Lung (tissue), 12 donors: ENCODE measurements around the gene AP4M1. TPM values are rescaled to one million over a fixed set of nuclear protein-coding genes. Genes with fewer than 3 reads are reported as not detected.
A peak's percentile ranks its signal among the peaks of the same experiment; 100 is the strongest.

Experiments
- ATAC-seq: fragments of 200-7000 bp; cut with Tn5 transposase; one replicate; pipeline ENCODE4 v1.9.1; 2020; ENCODE audit warnings: moderate number of reproducible peaks; ENCODE audit not compliant: insufficient read depth, low FRiP score
- DNase-seq, 3 donors: peaks; one replicate each; pipeline ENCODE4 v3.0.0-alpha.2; 2013 to 2017
- H3K27ac ChIP-seq, 2 donors: one replicate each; pipeline ENCODE4 v1.5.1; 2013; ENCODE audit warnings: mild to moderate bottlenecking in 2 of 2, moderate library complexity in 2 of 2, control low read depth in 1 of 2, inconsistent platforms in 1 of 2, low read depth in 1 of 2, low read length in 1 of 2
- H3K27me3 ChIP-seq, 3 donors: one replicate each; pipeline ENCODE4 v1.5.1; 2013; ENCODE audit warnings: low read length in 2 of 3; ENCODE audit not compliant: control insufficient read depth in 3 of 3, insufficient read depth in 3 of 3
- H3K36me3 ChIP-seq, 4 donors: one replicate each; pipeline ENCODE4 v1.5.1; 2013; ENCODE audit warnings: low read length in 4 of 4, mild to moderate bottlenecking in 1 of 4, moderate library complexity in 1 of 4; ENCODE audit not compliant: control insufficient read depth in 4 of 4, insufficient read depth in 4 of 4
- H3K4me1 ChIP-seq, 5 donors: one replicate each; pipeline ENCODE4 v1.5.1; 2013; ENCODE audit warnings: low read length in 5 of 5, mild to moderate bottlenecking in 2 of 5, moderate library complexity in 1 of 5; ENCODE audit not compliant: control insufficient read depth in 5 of 5, insufficient read depth in 5 of 5
- H3K4me3 ChIP-seq: one replicate; pipeline ENCODE4 v1.5.1; 2013; ENCODE audit warnings: mild to moderate bottlenecking, control low read depth, moderate library complexity
- H3K9ac ChIP-seq, 2 donors: one replicate each; pipeline ENCODE4 v1.5.1; 2013; ENCODE audit warnings: low read length in 2 of 2, control low read depth in 1 of 2; ENCODE audit not compliant: insufficient read depth in 1 of 2
- H3K9me3 ChIP-seq, 4 donors: one replicate each; pipeline ENCODE4 v1.5.1; 2013; ENCODE audit warnings: low read length in 3 of 4, mild to moderate bottlenecking in 1 of 4, moderate library complexity in 1 of 4; ENCODE audit not compliant: control insufficient read depth in 4 of 4, insufficient read depth in 3 of 4
- WGBS, 2 donors: extraction: QIAGEN DNeasy Blood & Tissue Kit; methylation state at CpG; one replicate each; pipeline ENCODE4 v1.1.7; 2013; 5-methylcytosine and 5-hydroxymethylcytosine counted together
- polyA plus RNA-seq, 2 donors: library from polyadenylated mRNA; stranded (reverse); fragments of 200-250 nt; gene quantifications; one replicate each; pipeline ENCODE4 v1.2.1, GENCODE V29; 2013
- total RNA-seq, 2 donors: library from RNA; depleted of rRNA in 1 of 2; stranded (reverse); fragments of >200 nt in 1 of 2; gene quantifications; one replicate each; pipeline ENCODE4 v1.2.1, GENCODE V29; 2014 to 2021
- TF ChIP-seq, protein P1 (sequence below): IDR thresholded peaks from 2 replicates; pipeline ENCODE4 v1.5.1; 2012; ENCODE audit warnings: mild to moderate bottlenecking; ENCODE audit errors: control extremely low read depth, extremely low read depth
- donor health status: control.
- donor health status: control.
- donor health status: Bipolar disorder and iron deficiency.
- donor health status: healthy.
- donor health status: DM: yes; HTN: yes; CAD: no.

Gene AP4M1
- total and polyA plus RNA-seq, 4 donors, result 14.8 to 24.2 (median 17.1) TPM

DNA sequence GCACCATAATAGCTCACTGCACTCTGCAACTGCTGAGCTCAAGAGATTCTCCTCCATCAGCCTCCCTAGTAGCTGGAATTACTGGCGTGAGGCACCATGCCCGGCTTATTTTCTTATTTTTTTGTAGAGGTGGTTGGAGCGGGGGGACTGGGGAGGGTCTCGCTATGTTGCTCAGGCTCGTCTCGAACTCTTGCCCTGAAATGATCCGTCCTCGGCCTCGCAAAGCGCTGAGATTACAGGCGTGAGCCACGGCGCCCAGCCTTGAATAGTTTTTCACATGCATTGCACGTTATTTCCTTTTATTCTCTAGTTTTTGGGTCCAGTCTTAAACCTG lies 46.7 kb downstream of the AP4M1 start:
- 14 to 20% methylated on average over 14 of the region's 14 CpGs for WGBS, 2 donors
- no peak for DNase-seq
- H3K27me3 ChIP-seq, result no peaks in the 10 kb centered on the region
- peak overlapping the region; percentile 9 to 14 for H3K9ac ChIP-seq
- peaks cover 0 to 15% (median 0%) of the 10 kb centered on the region in 5 donors for H3K4me1 ChIP-seq
- ATAC-seq, result no peak
- H3K9me3 ChIP-seq, result no peaks in the 10 kb centered on the region
- peaks cover 0 to 2% (median under 1%) of the 10 kb centered on the region in 4 donors for H3K36me3 ChIP-seq
- peak overlapping the region; percentile 17 for H3K4me3 ChIP-seq
- TF ChIP-seq, protein P1, sequence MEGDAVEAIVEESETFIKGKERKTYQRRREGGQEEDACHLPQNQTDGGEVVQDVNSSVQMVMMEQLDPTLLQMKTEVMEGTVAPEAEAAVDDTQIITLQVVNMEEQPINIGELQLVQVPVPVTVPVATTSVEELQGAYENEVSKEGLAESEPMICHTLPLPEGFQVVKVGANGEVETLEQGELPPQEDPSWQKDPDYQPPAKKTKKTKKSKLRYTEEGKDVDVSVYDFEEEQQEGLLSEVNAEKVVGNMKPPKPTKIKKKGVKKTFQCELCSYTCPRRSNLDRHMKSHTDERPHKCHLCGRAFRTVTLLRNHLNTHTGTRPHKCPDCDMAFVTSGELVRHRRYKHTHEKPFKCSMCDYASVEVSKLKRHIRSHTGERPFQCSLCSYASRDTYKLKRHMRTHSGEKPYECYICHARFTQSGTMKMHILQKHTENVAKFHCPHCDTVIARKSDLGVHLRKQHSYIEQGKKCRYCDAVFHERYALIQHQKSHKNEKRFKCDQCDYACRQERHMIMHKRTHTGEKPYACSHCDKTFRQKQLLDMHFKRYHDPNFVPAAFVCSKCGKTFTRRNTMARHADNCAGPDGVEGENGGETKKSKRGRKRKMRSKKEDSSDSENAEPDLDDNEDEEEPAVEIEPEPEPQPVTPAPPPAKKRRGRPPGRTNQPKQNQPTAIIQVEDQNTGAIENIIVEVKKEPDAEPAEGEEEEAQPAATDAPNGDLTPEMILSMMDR, result no peak
- H3K27ac ChIP-seq, result peak overlapping the region; percentile 78 to 82

DNA sequence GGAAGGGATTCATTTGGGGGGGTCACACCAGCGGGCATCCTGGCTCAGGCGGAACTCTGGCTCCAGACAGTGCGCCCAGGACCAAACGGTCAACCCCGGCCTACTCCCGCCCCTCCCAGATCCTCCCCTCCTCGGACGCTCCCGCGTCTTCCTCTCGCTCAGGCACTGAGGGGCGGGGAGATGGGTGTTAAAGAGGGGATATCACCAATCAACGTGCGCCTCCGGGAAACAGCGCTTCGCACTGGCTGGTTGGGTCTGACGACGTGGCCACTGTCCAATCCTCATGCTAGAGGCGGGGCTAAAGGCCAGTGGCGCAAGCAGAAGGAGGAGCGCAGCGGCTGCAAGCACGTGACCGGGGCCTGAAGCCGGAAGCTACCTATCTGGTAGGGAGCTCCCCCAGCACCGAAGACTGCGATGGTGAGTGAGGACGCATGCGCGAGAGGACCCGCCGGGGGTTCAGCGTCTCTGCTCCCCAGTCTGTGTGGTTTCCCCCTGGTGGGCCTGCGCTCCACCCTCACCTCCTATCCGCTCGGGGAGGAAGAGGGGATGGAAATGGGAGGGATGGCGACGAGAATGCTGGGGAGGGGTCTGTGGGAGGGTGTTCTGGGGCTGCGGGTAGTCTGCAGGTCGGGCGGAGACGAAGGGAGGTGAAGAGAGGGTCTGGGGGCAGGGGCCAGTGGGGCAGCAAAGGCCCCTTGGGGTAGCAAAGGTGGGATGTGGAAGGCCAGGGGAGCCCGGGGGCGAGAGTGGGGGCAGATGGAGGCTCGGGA lies 47.3 kb downstream of the AP4M1 start, which contains the start of gene LAMTOR4:
LAMTOR4 (plus strand) TSS at position 360 of the 770 bp plus-strand sequence; CDS start at position 415, 55 bp downstream.
- peak; percentile 98 to 100 (median 99) for DNase-seq
- Histone ChIP-seq H3K4me3 (peak within 1 kb of the TSS; percentile 66), H3K27ac (peak within 1 kb of the TSS; percentile 78 to 82), H3K27me3 (no peaks in the 10 kb centered on the region), H3K9me3 (no peaks in the 10 kb centered on the region), H3K9ac (peak within 1 kb of the TSS; percentile 61 to 65), H3K36me3 (peaks cover 0 to 6% (median 3%) of the 10 kb centered on the region in 4 donors), H3K4me1 (peaks cover 0 to 15% (median 0%) of the 10 kb centered on the region in 5 donors)
- TF ChIP-seq, protein P1, result no peak
- WGBS, 2 donors, result 0% methylated on average over 46 of the region's 46 CpGs
- ATAC-seq, result peak; percentile 98

DNA sequence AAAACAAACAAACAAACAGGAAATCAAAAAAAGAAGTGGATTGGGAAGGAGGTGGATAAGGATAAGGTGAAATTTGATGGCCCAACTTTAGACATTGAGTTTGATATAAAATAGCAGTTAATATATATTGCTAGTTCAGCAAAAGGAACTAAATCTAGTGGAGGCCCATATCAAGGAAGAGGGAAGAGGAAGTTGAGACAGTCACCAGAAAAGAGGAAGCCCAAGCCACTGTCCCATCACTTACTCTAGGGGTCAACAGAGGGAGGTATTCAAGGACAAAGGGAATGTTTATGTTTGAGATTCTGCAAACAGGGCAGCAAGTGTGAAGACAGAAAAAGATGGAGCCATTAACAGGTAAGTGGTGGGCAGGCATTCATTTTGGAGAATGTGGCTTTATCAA lies 51.0 kb downstream of the AP4M1 start:
- H3K36me3 ChIP-seq, result peaks cover 8 to 32% (median 16%) of the 10 kb centered on the region in 4 donors
- TF ChIP-seq, protein P1, result no peak
- H3K4me3 ChIP-seq, result no peak overlapping the region
- ATAC-seq (no peak), DNase-seq (no peak)
- no peaks in the 10 kb centered on the region for H3K27me3 ChIP-seq
- H3K9me3 ChIP-seq, result no peaks in the 10 kb centered on the region
- H3K9ac ChIP-seq, result no peak overlapping the region
- H3K27ac ChIP-seq, result no peak overlapping the region
- H3K4me1 ChIP-seq, result peaks cover 0 to 17% (median 0%) of the 10 kb centered on the region in 5 donors
